Nucleus accumbens (tissue), 56 donors: ENCODE data around the gene CDNF.

Source experiments
- DNase-seq, 56 donors: peaks; one replicate each; lab custom pipeline; 2025; lab: John Stamatoyannopoulos, UW

CDNF gene

GRCh38 chr10:14801723-14802122, 36.1 kb downstream of the CDNF start:
- DNase-seq, result no peak

DNA sequence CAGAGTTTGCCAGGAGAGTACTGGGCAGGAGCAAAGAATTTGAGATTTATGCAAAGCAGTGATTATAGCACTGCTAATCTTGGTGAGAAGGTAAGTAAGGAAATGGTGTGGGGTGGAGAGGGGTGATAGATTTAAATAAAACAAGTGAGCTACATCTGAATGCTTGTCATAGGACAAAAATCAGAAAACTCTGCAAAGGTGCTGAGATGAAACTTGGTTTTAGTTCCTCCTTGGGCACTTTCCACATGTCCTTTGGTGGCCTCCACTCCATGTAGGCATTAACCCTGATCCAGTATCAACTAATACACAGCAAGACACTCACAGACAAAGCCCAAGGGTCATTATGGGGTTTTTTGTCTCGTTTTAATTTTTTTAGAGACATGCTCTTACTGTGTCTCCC, 37.4 kb downstream of the CDNF start:
- no peak for DNase-seq

GRCh38 chr10:14798636-14799035, 39.2 kb downstream of the CDNF start:
- no peak for DNase-seq

- no peak for DNase-seq
These were observed 49.9 kb downstream of the CDNF start for GRCh38 chr10:14787938-14788337.

DNA sequence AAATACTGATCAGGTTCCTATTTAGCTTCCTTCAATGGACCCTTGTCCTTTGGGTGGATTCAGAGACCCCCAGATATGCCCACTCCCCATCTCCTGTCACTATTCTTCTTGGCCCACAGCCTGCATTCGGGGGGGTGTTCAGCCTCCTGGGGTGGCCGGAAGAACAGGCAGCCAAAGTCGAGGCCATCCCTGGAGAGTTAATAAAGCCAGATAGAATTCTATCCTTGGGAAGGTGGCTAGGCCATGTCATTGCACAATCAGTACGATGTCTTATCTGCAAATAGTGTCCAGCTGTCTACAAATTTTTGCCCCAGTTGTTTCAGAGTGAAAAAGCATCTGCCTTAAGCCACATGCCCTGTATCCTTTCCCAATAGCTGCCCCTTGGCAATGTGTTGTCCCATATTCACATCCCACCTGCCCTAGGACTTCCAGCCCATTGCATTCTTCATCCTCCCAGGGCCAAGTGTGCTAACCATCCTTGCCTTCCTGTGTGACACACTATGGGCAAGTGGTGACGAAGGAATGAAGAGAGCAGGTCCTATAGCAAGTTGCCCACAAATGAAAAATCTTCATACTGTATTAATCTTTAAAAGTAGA, 53.3 kb downstream of the CDNF start:
- DNase-seq, result no peak

- DNase-seq, result no peak
These were observed 55.0 kb downstream of the CDNF start for GRCh38 chr10:14782691-14783363.

DNA sequence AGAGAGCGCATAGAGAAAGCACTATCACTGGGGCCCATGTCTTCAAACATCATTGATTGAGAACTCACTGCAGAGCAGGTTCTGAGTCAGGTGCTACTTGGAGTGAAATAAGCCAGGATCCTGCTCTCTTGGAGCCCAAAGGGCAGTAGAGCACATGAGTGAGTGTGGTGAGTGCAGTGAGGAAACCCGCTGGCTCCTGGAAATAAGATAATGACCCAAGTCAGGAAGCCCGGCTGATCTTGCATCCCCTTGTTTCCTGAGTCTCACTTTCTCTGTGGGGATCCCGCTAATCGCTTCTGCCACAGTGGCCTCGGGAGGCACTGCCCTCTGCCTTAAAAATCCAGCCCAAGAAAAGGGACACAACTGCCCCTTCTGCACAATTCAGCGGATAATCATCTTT, 56.1 kb downstream of the CDNF start:
- DNase-seq, result no peak

DNA sequence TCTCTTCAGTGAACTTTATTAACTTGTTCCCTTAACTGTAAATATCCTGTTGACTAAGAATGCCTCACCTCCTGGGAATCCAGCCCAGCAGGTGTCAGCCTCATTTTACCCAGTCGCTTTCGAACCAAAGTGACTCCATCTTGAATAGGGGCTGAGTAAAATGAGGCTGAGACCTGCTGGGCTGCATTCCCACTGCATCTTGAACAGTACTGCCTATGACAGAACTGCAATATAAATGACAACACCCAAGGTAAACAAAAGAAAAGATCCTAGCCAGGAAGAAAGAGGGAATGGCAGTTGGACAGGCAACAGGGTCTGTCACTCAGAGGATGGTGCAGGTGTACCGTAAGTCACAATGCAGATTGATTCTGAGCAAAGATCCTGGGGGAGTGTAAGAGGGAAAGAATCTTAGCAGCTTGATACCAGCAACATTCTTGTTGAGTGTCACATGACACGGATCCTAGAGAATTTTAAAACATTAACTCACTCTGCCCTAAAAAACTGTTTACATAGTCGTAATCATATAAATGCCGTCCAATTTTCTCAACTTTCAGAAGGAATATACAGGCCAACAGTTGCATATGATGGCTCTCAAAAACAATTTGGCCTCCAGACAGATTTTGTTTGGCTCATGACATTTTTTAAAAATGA, 58.7 kb downstream of the CDNF start:
- DNase-seq, result no peak

DNA sequence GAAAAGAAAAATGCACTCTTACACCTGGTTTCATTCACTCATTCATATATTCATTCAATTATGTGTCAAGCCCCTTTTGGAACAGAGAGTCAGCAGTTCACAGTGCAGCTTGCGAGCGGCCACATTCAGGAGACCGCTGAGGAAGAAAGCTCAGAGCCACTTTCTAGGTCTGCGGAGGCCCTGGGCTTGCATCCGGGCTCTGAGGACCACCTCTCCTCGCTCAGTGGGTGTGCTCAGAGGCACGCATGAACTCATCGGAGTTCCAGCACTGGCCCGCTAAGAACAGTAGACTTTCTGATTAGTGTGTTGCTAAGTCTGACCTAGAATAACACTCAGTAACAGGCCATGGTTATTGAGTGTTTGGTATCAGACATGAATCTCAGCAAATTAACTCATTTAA, 61.3 kb downstream of the CDNF start:
- no peak for DNase-seq

DNA sequence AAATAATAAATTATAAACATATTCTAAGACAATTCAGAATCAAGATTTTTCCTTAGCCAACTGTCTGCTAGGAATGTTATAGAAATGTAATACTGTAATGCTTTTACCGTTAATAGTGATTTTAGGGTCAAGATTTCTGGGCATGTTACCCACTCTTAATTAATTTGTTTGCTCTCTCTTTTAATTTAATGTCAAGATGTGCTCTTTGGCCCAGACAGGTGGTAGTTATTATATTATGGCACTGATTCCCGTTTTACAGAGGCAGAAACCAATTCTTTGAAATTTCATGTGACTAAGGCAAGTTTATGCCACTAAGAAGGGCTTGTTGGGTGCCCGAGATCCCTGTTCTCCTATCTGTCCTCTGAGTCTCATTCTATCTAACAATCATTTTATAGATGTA, 62.2 kb downstream of the CDNF start:
- DNase-seq, result no peak

- DNase-seq, result no peak
These were observed 63.0 kb downstream of the CDNF start, which contains the start of gene FAM107B for GRCh38 chr10:14774797-14775196. Gene FAM107B (minus strand): TSS chr10:14774897. CDS start chr10:14774663, 234 bp downstream.

DNA sequence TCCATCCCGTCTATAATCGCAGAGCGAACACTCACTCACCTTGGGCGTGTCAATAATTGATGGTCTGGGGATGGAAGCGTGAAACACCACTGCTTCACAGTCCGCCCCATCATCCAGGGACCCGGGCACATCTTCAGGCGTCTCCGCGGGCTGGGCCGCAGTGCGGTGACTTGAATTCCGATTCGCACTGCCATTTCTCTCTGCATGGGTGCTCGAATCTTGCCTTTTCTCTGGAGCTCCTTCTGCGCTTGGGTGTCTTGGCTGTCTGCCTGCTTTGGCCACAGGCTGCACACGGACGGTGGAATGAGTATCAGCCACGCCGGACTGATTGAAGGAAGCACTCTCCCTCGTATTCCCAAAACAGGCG, 63.6 kb downstream of the CDNF start:
- DNase-seq, result no peak

DNA sequence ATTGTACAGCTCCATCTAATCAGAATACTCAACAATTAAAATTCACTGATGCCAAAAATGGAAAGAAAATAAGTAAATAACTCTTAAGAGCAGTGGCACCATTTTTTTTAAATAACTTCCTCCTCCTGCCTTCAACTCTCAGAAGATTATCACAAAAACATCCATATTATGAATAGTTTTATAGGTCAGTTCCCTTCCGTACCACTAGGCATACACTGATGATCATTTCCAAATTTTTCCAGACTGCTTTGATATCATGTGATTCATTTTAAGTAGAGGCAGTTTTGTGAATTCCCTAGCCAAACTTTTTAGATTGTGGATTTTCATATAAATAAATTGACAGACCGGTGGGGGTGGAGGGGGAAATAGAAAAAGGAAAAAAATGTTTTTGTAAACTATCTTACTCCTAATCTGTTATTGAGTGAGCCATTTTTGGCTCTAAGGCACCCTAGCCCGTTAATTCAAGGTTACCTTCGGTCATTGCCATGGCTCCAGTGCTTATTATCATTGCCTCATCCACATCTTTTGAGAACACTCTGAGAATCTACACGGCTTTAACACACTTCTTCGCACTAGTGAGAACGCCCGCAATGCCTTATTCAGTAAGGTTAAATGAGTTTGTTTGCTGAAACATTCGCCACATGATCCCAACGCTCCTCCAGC, 64.2 kb downstream of the CDNF start:
- no peak for DNase-seq

GRCh38 chr10:14772399-14772798, 65.4 kb downstream of the CDNF start:
- DNase-seq, result no peak

DNA sequence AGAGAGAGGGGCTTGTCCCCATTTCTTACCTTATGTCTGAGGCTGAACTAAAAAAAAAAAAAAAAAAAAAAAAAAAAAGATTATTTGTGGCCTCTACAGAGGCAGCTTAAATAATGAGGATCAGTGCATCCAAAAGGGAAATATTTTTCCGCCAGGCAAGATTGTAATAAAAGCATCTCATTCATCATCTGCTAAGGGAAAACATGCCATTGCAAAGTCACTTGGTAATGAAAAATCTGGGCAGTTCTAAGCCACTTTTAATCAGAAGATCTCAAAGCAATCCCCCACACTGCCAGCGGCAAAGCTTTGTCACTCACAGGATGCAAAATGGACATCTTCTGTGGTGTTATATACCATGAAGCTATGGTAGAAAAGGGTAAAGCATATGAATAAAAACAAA, 66.9 kb downstream of the CDNF start:
- no peak for DNase-seq
